NT2/D1 (cell line): ENCODE results near the gene BACH2.

Experiments
- DNase-seq: peaks from one replicate; pipeline ENCODE4 v3.0.0-alpha.2; 2011; ENCODE audit warnings: low read depth, low spot score
- H3K27me3 ChIP-seq: 2 replicates; pipeline ENCODE4 v1.6.0; 2011; ENCODE audit warnings: mild to moderate bottlenecking; ENCODE audit not compliant: insufficient read length, insufficient read depth
- H3K36me3 ChIP-seq: 2 replicates; pipeline ENCODE4 v1.6.1; 2011; ENCODE audit warnings: mild to moderate bottlenecking, low read length, mixed read lengths; ENCODE audit not compliant: insufficient read depth, insufficient read length
- H3K4me1 ChIP-seq: 2 replicates; pipeline ENCODE4 v1.5.1; 2011; ENCODE audit not compliant: insufficient read depth, insufficient read length
- H3K4me3 ChIP-seq: 2 replicates; pipeline ENCODE4 v1.5.1; 2011; ENCODE audit warnings: low read depth; ENCODE audit not compliant: insufficient read length
- H3K9ac ChIP-seq: 2 replicates; pipeline ENCODE4 v1.6.0; 2011; ENCODE audit warnings: low read depth; ENCODE audit not compliant: insufficient read length
- H3K9me3 ChIP-seq: 2 replicates; pipeline ENCODE4 v1.5.1; 2011; ENCODE audit warnings: mild to moderate bottlenecking, low read length; ENCODE audit not compliant: insufficient read depth
- SUZ12 ChIP-seq: IDR thresholded peaks from 2 replicates; pipeline ENCODE4 v1.6.1; 2011; ENCODE audit not compliant: insufficient read length, insufficient read depth; ENCODE audit errors: extremely low read depth
- YY1 ChIP-seq: IDR thresholded peaks from 2 replicates; pipeline ENCODE4 v1.6.1; 2011; ENCODE audit not compliant: insufficient read length, insufficient read depth
- ZNF274 ChIP-seq: IDR thresholded peaks from 2 replicates; pipeline ENCODE4 v1.6.1; 2011; ENCODE audit warnings: mild to moderate bottlenecking, low read depth, low read length

BACH2 gene

DNA sequence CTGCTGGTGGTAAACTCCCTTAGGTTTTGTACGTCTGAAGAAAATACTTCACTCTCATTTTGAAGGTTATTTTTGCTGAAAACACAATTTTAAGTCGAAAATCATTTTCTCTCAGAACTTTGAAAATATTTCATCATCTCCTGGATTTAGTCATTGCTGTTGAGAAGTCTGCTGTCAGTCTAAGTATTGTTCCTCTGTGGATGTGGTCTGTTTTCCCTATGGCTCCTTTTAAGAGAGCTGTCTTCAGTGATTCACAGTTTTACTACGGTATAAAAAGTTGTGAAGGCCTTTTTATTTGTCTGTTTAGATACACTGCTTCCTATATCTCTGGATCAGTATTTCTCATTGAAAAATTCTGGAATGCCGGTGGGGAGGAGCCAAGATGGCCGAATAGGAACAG is 243.0 kb downstream of the BACH2 start:
- no peak for TF ChIP-seq ZNF274
- no peak for TF ChIP-seq YY1
- TF ChIP-seq SUZ12 = no peak
- Histone ChIP-seq H3K27me3 (no peaks in the 10 kb centered on the region), H3K4me1 (no peaks in the 10 kb centered on the region), H3K9me3 (peaks cover 15% of the 10 kb centered on the region; the same call in 1 of the 2 replicates), H3K9ac (no peak overlapping the region), H3K4me3 (no peak overlapping the region), H3K36me3 (no peaks in the 10 kb centered on the region)
- no peak for DNase-seq

DNA sequence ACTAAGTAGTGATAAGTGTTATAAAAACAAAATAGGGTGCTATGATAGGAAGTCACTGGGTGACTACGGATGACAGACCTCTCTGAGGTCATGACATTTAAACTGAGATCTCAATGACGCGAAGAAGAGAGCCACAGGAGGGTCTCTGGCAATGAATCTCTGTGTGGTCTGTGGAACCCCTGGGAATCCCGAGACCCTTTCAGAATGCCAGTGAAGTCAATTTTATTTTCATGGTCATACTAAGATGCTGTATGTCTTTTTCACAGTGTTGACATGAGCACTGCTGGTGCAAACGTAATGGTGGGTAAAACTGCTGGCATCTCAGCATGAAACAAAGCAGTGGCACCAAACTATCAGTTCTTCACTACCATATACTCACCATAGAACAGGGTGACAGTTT is 247.3 kb downstream of the BACH2 start:
- H3K4me1 ChIP-seq = no peaks in the 10 kb centered on the region
- DNase-seq = no peak
- no peaks in the 10 kb centered on the region for H3K36me3 ChIP-seq
- peaks cover 14% of the 10 kb centered on the region; the same call in 1 of the 2 replicates for H3K9me3 ChIP-seq
- H3K4me3 ChIP-seq = no peak overlapping the region
- no peak for TF ChIP-seq SUZ12
- no peak for TF ChIP-seq ZNF274
- TF ChIP-seq YY1 = no peak
- no peak overlapping the region for H3K9ac ChIP-seq
- H3K27me3 ChIP-seq = no peaks in the 10 kb centered on the region

DNA sequence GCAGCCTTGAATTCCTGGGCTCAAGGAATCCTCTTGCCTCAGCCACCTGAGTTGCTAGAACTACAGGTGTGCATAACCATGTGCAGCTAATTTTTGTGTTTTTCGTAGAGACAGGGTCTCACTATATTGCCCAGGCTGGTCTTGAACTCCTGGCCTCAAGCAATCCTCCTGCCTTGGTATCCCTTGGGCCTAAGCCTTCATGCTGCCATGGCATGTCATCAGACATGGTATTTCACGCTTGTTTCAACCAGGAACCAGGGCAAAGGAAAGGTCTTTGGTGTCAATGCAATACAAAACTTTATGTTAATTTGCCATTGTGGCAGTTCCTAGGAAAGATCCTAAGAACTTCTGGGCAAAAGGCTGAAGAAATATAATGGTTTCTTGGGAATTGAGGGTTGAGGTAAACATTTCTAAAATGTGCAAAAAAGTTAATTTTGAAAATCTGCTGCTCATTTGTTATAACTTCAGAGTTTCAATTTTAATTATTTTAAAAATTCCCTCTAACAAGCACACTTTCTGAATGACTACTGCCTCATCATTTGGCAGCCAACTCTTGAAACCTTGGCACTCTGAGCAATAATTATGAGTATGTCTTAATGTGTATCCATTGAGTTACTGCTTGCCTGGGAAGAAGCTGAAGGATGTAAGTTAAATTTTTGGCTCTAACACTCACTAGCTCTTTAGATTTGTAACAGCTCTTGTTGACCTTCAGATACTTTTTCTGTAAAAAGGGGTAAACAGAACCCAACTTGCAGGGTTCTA is 248.3 kb downstream of the BACH2 start:
- Histone ChIP-seq H3K4me3 (no peak overlapping the region), H3K4me1 (no peaks in the 10 kb centered on the region), H3K36me3 (no peaks in the 10 kb centered on the region), H3K9ac (no peak overlapping the region), H3K9me3 (peaks cover 4% of the 10 kb centered on the region; the same call in 1 of the 2 replicates), H3K27me3 (no peaks in the 10 kb centered on the region)
- no peak for DNase-seq
- TF ChIP-seq ZNF274 (no peak), YY1 (no peak), SUZ12 (no peak)

DNA sequence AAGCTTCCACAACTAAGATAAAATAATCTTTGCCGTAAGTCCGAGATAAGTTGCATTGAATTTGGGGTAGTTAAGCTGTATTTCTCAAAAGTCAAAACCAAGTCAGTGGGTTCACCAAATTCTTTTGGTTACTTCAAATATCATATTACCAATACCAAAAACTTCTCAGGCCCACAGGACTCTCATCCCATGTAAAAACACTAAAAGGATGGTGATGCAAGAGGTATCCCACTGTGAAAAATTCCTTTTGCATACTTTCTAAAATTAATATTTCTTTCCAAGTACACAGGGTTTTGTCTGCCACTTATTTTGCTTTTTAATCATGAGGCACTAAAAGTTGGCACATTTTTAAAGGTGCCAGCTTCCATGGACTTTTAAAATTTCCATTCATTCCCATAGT is 251.1 kb downstream of the BACH2 start:
- Histone ChIP-seq H3K9ac (no peak overlapping the region), H3K9me3 (no peaks in the 10 kb centered on the region), H3K36me3 (no peaks in the 10 kb centered on the region), H3K4me3 (no peak overlapping the region), H3K4me1 (no peaks in the 10 kb centered on the region), H3K27me3 (no peaks in the 10 kb centered on the region)
- no peak for DNase-seq
- TF ChIP-seq SUZ12 (no peak), YY1 (no peak), ZNF274 (no peak)

DNA sequence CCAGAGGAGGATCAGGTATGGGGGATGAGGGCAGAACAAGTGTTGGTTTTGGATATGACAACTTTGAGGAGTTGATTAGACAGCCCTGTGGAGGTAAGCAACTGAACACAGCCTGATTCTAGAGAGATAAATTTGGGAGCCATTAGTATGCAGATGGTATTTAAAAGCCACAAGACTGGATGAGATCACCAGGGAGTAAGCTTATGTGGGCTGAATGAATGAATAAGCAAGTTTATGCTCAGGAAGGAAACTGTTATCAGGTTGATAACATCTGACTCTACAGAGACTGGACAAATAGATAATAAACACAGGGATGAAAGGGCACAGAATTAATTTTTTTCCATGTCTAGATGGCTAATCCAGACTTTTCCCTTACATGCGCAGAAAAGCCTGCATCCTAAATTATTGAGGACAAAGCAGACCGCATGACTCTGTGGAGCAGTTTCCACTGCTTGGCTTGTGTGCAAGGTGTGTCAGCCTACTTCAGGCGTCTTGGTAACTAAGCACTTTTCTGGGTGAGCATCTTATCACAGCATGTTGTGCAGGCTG is 251.7 kb downstream of the BACH2 start:
- H3K27me3 ChIP-seq = no peaks in the 10 kb centered on the region
- DNase-seq = no peak
- no peak overlapping the region for H3K4me3 ChIP-seq
- H3K36me3 ChIP-seq = no peaks in the 10 kb centered on the region
- H3K4me1 ChIP-seq = no peaks in the 10 kb centered on the region
- no peak overlapping the region for H3K9ac ChIP-seq
- no peaks in the 10 kb centered on the region for H3K9me3 ChIP-seq
- TF ChIP-seq SUZ12 (no peak), YY1 (no peak), ZNF274 (no peak)

DNA sequence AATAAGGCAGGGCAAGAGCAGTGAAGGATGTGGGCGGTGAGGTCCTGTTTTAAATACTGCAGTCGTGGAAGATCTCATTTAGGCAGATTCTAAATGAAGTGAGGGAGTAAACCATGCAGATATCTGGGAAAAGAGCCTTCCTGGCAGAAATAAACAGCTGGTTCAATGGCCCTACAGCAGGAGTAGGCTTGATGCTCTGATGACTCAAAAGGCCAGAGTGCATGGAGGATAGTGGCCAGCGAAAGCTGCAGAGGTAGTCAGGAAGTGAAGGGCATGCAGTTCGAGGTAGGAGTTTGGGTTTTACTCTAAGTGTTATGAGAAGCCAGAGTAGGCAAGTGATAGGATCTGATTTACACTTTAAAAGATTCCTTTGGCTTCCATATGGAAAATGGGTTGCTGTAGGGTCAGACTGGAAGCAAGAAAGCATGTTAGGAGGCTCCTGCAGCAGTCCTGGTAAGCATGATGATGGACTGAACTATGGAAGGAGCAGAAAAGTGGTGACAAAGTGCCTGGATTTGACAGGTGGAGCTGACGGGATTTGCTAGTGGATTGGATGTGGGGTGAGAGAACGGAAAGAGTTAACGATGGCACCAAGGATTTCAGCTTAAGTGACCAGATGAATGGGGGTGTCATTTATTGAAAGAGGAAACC is 252.3 kb downstream of the BACH2 start:
- no peaks in the 10 kb centered on the region for H3K27me3 ChIP-seq
- H3K9ac ChIP-seq = no peak overlapping the region
- no peak for DNase-seq
- H3K4me1 ChIP-seq = no peaks in the 10 kb centered on the region
- TF ChIP-seq ZNF274 (no peak), YY1 (no peak), SUZ12 (no peak)
- H3K36me3 ChIP-seq = no peaks in the 10 kb centered on the region
- H3K9me3 ChIP-seq = no peaks in the 10 kb centered on the region
- no peak overlapping the region for H3K4me3 ChIP-seq

DNA sequence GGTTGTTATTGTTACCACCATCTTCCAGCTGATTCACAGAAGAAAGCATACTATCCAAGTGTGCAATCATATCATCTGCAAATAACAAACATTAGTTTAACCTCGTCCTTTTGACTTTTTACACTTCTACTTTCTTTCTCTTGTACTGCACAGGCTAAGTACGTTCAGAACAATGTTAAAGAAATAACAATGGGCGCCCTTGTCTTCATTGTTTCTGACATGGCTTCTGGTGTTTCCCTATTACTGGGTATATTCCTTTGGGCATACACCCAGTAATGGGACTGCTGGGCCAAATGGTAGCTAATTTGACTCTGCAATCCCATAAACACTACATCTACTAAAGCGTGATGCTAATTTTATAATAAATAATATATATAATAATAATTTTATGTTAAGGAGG is 255.7 kb downstream of the BACH2 start:
- Histone ChIP-seq H3K9me3 (no peaks in the 10 kb centered on the region), H3K27me3 (no peaks in the 10 kb centered on the region), H3K4me1 (no peaks in the 10 kb centered on the region), H3K4me3 (no peak overlapping the region), H3K36me3 (no peaks in the 10 kb centered on the region), H3K9ac (no peak overlapping the region)
- no peak for TF ChIP-seq SUZ12
- TF ChIP-seq YY1 = no peak
- TF ChIP-seq ZNF274 = no peak
- DNase-seq = no peak
